H9 (cell line): ENCODE measurements around the gene HYI. TPM values are rescaled to one million over a fixed set of nuclear protein-coding genes. Genes with fewer than 3 reads are reported as not detected.

Experiments used
- DNase-seq: peaks from one replicate; pipeline ENCODE4 v3.0.0-alpha.2; 2017
- H2AFZ ChIP-seq: one replicate; pipeline ENCODE4 v1.6.1; 2013; ENCODE audit warnings: mild to moderate bottlenecking, low read length, control low read depth, moderate library complexity
- H2AK5ac ChIP-seq: 2 replicates; pipeline ENCODE4 v1.6.1; 2013; ENCODE audit warnings: low read length, control low read depth, mixed read lengths; ENCODE audit not compliant: insufficient read length
- H2BK120ac ChIP-seq: one replicate; pipeline ENCODE4 v1.6.1; 2013; ENCODE audit warnings: low read depth, mild to moderate bottlenecking, low read length, control low read depth, inconsistent platforms; ENCODE audit not compliant: poor library complexity, severe bottlenecking
- H2BK12ac ChIP-seq: 2 replicates; pipeline ENCODE4 v1.6.1; 2013; ENCODE audit warnings: low read length, control low read depth, mixed read lengths, low read depth; ENCODE audit not compliant: insufficient read length
- H2BK15ac ChIP-seq: 2 replicates; pipeline ENCODE4 v1.6.1; 2013; ENCODE audit warnings: low read depth, low read length, control low read depth
- H2BK20ac ChIP-seq: one replicate; pipeline ENCODE4 v1.6.1; 2013; ENCODE audit warnings: low read depth, mild to moderate bottlenecking, low read length, control low read depth, inconsistent platforms; ENCODE audit not compliant: poor library complexity, severe bottlenecking
- H2BK5ac ChIP-seq: 2 replicates; pipeline ENCODE4 v1.6.1; 2013; ENCODE audit warnings: low read length, control low read depth, mixed read lengths; ENCODE audit not compliant: insufficient read length
- H3K14ac ChIP-seq: 2 replicates; pipeline ENCODE4 v1.6.1; 2013; ENCODE audit warnings: low read length, control low read depth; ENCODE audit not compliant: insufficient read depth
- H3K18ac ChIP-seq: 2 replicates; pipeline ENCODE4 v1.6.1; 2013; ENCODE audit warnings: low read depth, mild to moderate bottlenecking, mixed read lengths, low read length, control low read depth; ENCODE audit not compliant: insufficient read length
- H3K23ac ChIP-seq: 2 replicates; pipeline ENCODE4 v1.6.1; 2013; ENCODE audit warnings: low read length, control low read depth, mixed read lengths, low read depth; ENCODE audit not compliant: insufficient read length
- H3K23me2 ChIP-seq: 2 replicates; pipeline ENCODE4 v1.6.1; 2013; ENCODE audit warnings: low read depth, mild to moderate bottlenecking, mixed read lengths, low read length, control low read depth; ENCODE audit not compliant: insufficient read length, poor library complexity, severe bottlenecking
- H3K27ac ChIP-seq: 2 replicates; pipeline ENCODE4 v1.5.1; 2013; ENCODE audit warnings: low read length, control low read depth, mixed read lengths, low read depth; ENCODE audit not compliant: insufficient read length
- H3K27me3 ChIP-seq: 2 replicates; pipeline ENCODE4 v1.6.1; 2013; ENCODE audit warnings: low read length, control low read depth, inconsistent platforms; ENCODE audit not compliant: insufficient read depth
- H3K4ac ChIP-seq: 2 replicates; pipeline ENCODE4 v1.6.1; 2013; ENCODE audit warnings: low read depth, mild to moderate bottlenecking, control low read depth, inconsistent platforms, low read length, moderate library complexity
- H3K4me1 ChIP-seq: 2 replicates; pipeline ENCODE4 v1.6.1; 2013; ENCODE audit warnings: low read length, control low read depth, inconsistent platforms; ENCODE audit not compliant: insufficient read depth
- H3K4me2 ChIP-seq: 2 replicates; pipeline ENCODE4 v1.6.1; 2013; ENCODE audit warnings: low read length, control low read depth, mixed read lengths; ENCODE audit not compliant: insufficient read length, insufficient read depth
- H3K56ac ChIP-seq: 2 replicates; pipeline ENCODE4 v1.6.1; 2013; ENCODE audit warnings: low read depth, mild to moderate bottlenecking, mixed read lengths, low read length, control low read depth; ENCODE audit not compliant: insufficient read length
- H3K79me1 ChIP-seq: 2 replicates; pipeline ENCODE4 v1.6.1; 2013; ENCODE audit warnings: low read depth, mild to moderate bottlenecking, moderate library complexity, low read length, control low read depth, inconsistent platforms; ENCODE audit not compliant: insufficient read depth, poor library complexity, severe bottlenecking
- H3K79me2 ChIP-seq: 2 replicates; pipeline ENCODE4 v1.6.1; 2013; ENCODE audit warnings: low read length, control low read depth, inconsistent platforms; ENCODE audit not compliant: insufficient read depth
- H3K9ac ChIP-seq: 2 replicates; pipeline ENCODE4 v1.6.1; 2013; ENCODE audit warnings: low read length, control low read depth, mixed read lengths; ENCODE audit not compliant: insufficient read length; ENCODE audit errors: extremely low read depth
- H3K9me3 ChIP-seq: one replicate; pipeline ENCODE4 v1.6.1; 2013; ENCODE audit warnings: low read depth, low read length, inconsistent platforms; ENCODE audit not compliant: control insufficient read depth
- H3T11ph ChIP-seq: one replicate; pipeline ENCODE4 v1.6.1; 2013; ENCODE audit warnings: mild to moderate bottlenecking, low read length, control low read depth, inconsistent platforms
- H4K20me1 ChIP-seq: one replicate; pipeline ENCODE4 v1.6.1; 2013; ENCODE audit not compliant: control insufficient read depth, insufficient read length, insufficient read depth
- H4K5ac ChIP-seq: 2 replicates; pipeline ENCODE4 v1.6.1; 2013; ENCODE audit warnings: low read depth, mild to moderate bottlenecking, mixed read lengths, low read length, control low read depth; ENCODE audit not compliant: insufficient read length
- H4K8ac ChIP-seq: replicated peaks from 2 replicates; pipeline ENCODE4 v1.6.1; 2013; ENCODE audit warnings: low read length, control low read depth, mixed read lengths, low read depth; ENCODE audit not compliant: insufficient read length
- H4K91ac ChIP-seq: 2 replicates; pipeline ENCODE4 v1.6.1; 2013; ENCODE audit warnings: low read depth, mild to moderate bottlenecking, moderate library complexity, mixed read lengths, low read length, control low read depth; ENCODE audit not compliant: insufficient read length
- H3K27ac Mint-ChIP-seq, 3 experiments: 2 replicates in 2 of 3; 3 replicates in 1 of 3; pipeline ENCODE4 v1.8.0; 2020 to 2021; ENCODE audit warnings: mixed read lengths in 3 of 3, mild to moderate bottlenecking in 1 of 3, moderate library complexity in 1 of 3
- H3K27me3 Mint-ChIP-seq: 2 replicates; pipeline ENCODE4 v1.8.0; 2021; ENCODE audit warnings: low read depth, mild to moderate bottlenecking, moderate library complexity, mixed read lengths
- H3K36me3 Mint-ChIP-seq, 3 experiments: 2 replicates in 2 of 3; 3 replicates in 1 of 3; pipeline ENCODE4 v1.8.0; 2020 to 2021; ENCODE audit warnings: low read depth in 3 of 3, mixed read lengths in 3 of 3; ENCODE audit not compliant: insufficient read depth in 1 of 3
- H3K4me1 Mint-ChIP-seq, 2 experiments: 2 replicates each; pipeline ENCODE4 v1.8.0; 2020; ENCODE audit warnings: mixed read lengths in 2 of 2
- H3K4me3 Mint-ChIP-seq, 2 experiments: 2 replicates in 1 of 2; 3 replicates in 1 of 2; pipeline ENCODE4 v1.8.0; 2020 to 2021; ENCODE audit warnings: mild to moderate bottlenecking in 2 of 2, mixed read lengths in 2 of 2, moderate library complexity in 1 of 2
- H3K9me3 Mint-ChIP-seq, 2 experiments: 2 replicates in 1 of 2; 3 replicates in 1 of 2; pipeline ENCODE4 v1.8.0; 2020; ENCODE audit warnings: mild to moderate bottlenecking in 2 of 2, mixed read lengths in 2 of 2, moderate library complexity in 1 of 2
- CTCF ChIP-seq: fragments of 200-600 bp; sonication (generic); conservative IDR thresholded peaks from 3 replicates; pipeline ENCODE4 v1.8.0; 2021; ENCODE audit warnings: antibody characterized with exemption, mild to moderate bottlenecking
- WGBS: extraction: QIAGEN DNeasy Blood & Tissue Kit; methylation state at CpG from one replicate; pipeline ENCODE4 v1.1.7; 2013; ENCODE audit warnings: missing lambda C conversion rate, low lambda C conversion rate, mixed read lengths; ENCODE audit not compliant: insufficient read length; ENCODE audit errors: extremely low coverage; 5-methylcytosine and 5-hydroxymethylcytosine counted together
- total RNA-seq: library from RNA; stranded (reverse); gene quantifications from 2 replicates; pipeline ENCODE4 v1.2.1, GENCODE V29; 2021

Gene HYI
- total RNA-seq, 1 experiment from 2014 or later: 16.1 TPM

GRCh38 chr1:43452789-43453441 is 816 bp downstream of the HYI start:
- Mint-ChIP-seq H3K9me3 (no peaks in the 10 kb centered on the region; a peak in 1 of 5 replicates), H3K4me1 (peaks cover 21 to 23% of the 10 kb centered on the region in 2 experiments), H3K27ac (no peak overlapping the region; a peak in 2 of 7 replicates), H3K4me3 (peak overlapping the region; percentile 80), H3K36me3 (peaks cover 21 to 47% (median 40%) of the 10 kb centered on the region in 3 experiments), H3K27me3 (peaks cover 10% of the 10 kb centered on the region)
- Histone ChIP-seq H4K91ac (no peak overlapping the region), H3K4ac (no peak overlapping the region), H3K79me1 (no peaks in the 10 kb centered on the region), H3K9ac (no peak overlapping the region), H3K27ac (no peak overlapping the region), H2BK5ac (no peak overlapping the region), H3K79me2 (no peaks in the 10 kb centered on the region), H3K9me3 (no peaks in the 10 kb centered on the region), H2BK12ac (no peak overlapping the region), H2BK15ac (no peak overlapping the region), H4K5ac (no peak overlapping the region), H3K4me2 (peak overlapping the region; percentile 40), H2BK20ac (no peak overlapping the region), H3K23me2 (peaks cover 3% of the 10 kb centered on the region), H2AFZ (no peak overlapping the region), H3K14ac (no peak overlapping the region), H4K8ac (no peak overlapping the region), H3K18ac (no peak overlapping the region), H3T11ph (no peak overlapping the region), H4K20me1 (peaks cover 2% of the 10 kb centered on the region), H3K23ac (no peak overlapping the region), H3K56ac (no peak overlapping the region), H3K27me3 (no peaks in the 10 kb centered on the region), H2AK5ac (no peak overlapping the region), H2BK120ac (no peak overlapping the region), H3K4me1 (no peaks in the 10 kb centered on the region; the same call in 1 of the 2 replicates)
- no peak for TF ChIP-seq CTCF
- no CpG with 5 or more reads among the region's 10 CpGs for WGBS
- DNase-seq: peak; percentile 75
